ENCODE results near the gene KCTD2.
"Not testable (repeated sequence)": the region's sequence is repeated elsewhere in the genome, so short reads cannot be mapped to it uniquely, and the experiment has no call there.

Gene KCTD2, protein sequence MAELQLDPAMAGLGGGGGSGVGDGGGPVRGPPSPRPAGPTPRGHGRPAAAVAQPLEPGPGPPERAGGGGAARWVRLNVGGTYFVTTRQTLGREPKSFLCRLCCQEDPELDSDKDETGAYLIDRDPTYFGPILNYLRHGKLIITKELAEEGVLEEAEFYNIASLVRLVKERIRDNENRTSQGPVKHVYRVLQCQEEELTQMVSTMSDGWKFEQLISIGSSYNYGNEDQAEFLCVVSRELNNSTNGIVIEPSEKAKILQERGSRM

DNA sequence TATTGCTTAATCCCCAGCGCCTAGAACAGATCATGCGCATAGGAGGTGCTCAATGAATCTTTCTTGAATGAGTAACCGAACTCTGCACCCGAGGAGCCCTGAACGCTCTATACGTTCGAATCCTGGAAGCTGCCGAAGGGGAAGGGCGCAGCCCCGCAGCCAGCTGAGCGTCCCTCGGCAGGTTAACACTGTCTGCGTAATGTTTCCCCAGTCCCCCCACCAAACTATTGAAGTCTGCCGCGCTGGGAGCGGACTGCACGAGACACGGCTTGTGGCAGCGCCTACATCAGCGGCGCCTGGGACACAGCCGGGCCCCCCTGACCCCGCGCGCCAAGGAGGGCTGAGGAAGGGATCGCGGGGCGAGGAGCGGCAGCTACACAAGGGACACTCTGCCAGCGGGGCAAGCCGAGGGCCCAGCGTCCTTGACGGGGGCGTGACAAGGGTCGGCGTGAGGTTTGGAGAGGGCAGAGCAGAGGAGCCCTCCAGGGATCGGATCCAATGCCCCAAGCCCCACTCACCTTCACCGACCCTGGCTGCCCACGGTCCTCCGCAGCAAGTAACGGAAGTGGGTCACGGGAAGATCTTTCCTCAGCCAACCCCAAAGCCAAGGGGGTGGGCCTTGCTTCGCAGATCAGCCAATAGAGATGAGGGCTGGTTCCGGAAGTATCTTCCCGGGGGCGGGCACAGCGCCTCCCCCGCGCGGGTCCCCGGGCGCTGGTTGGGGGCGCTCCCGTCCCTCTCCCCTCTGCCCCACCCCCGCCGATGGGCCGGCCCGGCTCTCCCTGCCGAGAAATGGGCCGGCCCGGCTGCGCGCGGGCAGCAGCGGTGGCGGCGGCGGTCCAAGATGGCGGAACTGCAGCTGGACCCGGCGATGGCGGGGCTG is at the start of gene KCTD2, which contains the start of gene ATP5PD:
TSS of gene KCTD2 (plus strand) at position 819 of the 883 bp plus-strand sequence. CDS start at position 845, 26 bp downstream.
TSS of gene ATP5PD (minus strand) at position 563 of the 883 bp plus-strand sequence. CDS start 4,319 bp downstream, outside the sequence.
- peak; percentile 84 for DNase-seq (ENCODE audit: low read depth)

DNA sequence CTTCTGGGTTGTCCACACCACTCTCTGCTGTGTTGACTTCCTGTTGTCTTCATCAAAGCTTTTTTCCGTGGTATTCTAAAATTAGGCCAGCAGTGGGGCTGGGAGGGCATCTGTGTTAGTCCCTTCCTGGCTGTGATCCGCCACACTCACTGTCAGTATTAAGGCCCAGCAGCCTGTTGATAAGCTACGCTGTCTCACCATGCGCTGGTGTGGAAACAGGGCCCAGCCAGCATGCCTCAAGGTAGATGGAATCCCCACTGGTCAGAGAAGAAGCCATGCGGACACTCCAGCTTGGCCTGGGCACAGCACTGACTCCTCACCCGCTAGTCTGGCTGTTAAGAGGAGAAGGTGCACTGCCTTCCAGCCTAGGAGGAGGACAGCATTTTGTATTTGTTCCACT is 48.2 kb upstream of the KCTD2 start:
- DNase-seq (ENCODE audit: low read depth) = no peak

DNA sequence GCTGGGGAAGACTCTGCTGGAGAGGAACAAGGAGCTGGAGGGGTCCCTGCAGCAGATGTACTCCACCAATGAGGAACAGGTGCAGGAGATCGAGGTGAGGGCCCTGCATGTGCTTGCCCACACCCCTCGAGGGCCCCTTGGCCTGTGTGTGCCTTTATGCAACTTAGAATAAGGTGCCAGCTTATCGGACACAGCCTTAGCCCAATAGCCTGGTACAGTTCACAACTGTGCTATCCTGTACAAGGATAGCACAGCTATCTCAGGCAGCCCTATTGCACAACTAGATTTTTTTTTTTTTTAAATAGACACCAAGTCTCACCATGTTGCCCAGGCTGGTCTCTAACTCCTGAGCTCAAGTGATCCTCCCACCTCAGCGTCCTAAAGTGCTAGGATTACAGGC is 47.5 kb upstream of the KCTD2 start:
- no peak for DNase-seq (ENCODE audit: low read depth)

DNA sequence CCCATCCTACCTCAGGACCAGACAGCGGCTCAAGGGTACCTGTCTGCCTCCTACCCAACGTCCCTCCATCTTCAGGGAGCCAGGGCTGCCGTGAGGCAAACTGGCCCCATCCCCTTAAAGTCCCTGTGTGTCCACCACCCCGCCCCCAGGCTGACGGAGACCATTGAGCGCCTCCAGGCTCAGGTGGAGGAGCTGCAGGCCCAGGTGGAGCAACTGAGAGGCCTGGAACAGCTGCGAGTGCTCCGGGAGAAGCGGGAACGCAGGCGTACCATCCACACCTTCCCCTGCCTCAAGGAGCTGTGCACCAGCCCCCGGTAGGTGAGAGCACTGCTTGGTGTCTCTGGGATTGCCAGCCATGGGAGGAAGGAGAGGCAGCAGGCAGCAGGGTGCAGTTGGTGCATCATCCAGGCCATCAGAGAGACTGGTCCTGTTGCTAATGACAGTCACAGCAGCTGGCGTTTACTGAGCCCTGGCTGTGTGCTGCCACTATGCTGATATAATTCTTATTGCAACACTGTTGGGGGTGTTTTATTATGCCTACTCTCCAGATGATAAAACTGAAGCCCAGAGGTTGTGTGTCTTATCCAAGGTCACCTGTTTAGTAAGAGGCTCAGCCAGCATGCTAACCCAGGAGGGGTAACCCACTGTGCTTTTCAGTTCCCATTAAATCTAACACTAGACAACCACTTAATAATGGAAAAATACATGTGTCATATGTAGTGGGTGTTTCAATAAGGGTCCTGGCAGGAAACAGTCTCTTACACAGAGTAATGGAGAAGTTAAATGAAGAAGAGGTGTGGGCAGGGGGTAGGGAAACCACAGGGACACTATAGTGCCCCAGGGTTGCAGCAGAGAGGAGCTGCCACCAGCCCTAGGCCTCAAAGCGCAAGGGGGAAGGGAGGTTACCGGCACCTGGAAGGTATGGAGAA is 44.8 kb upstream of the KCTD2 start:
- DNase-seq (ENCODE audit: low read depth) = no peak

DNA sequence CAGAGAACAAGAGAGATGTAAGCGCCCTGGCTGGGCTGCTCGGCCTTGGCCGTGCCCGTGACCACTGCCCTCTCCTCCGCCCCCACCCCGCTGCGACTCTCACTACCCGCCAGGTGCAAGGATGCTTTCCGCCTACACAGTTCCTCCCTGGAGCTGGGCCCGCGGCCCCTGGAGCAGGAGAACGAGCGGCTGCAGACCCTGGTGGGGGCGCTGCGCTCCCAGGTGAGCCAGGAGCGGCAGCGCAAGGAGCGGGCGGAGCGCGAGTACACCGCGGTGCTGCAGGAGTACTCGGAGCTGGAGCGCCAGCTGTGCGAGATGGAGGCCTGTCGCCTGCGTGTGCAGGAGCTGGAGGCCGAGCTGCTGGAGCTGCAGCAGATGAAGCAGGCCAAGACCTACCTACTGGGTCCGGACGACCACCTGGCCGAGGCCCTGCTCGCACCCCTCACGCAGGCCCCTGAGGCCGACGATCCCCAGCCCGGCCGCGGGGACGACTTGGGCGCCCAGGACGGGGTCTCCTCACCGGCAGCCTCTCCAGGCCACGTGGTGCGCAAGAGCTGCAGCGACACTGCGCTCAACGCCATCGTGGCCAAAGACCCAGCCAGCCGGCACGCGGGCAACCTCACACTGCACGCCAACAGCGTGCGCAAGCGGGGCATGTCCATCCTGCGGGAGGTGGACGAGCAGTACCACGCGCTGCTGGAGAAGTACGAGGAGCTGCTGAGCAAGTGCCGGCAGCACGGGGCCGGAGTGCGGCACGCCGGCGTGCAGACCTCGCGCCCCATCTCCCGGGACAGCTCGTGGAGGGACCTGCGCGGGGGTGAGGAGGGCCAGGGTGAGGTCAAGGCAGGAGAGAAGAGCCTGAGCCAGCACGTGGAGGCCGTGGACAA is 43.7 kb upstream of the KCTD2 start:
- DNase-seq (ENCODE audit: low read depth) = no peak

DNA sequence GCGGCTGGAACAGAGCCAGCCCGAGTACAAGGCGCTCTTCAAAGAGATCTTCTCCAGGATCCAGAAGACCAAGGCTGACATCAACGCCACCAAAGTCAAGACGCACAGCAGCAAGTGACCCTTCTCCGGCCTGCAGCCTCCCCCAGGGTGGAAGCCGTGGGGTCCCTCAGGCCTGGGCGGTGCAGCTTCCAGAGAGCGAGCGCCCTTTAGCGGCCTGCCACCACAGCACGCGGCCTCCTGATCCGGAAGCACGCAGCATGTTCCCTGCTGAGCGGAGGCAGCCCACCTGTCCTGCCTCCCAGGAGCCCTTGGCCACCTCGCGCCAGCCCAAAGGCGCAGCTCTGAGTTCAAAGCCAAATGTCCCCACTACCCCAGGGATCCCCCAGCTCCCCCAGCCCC is 43.1 kb upstream of the KCTD2 start:
- DNase-seq (ENCODE audit: low read depth) = no peak

DNA sequence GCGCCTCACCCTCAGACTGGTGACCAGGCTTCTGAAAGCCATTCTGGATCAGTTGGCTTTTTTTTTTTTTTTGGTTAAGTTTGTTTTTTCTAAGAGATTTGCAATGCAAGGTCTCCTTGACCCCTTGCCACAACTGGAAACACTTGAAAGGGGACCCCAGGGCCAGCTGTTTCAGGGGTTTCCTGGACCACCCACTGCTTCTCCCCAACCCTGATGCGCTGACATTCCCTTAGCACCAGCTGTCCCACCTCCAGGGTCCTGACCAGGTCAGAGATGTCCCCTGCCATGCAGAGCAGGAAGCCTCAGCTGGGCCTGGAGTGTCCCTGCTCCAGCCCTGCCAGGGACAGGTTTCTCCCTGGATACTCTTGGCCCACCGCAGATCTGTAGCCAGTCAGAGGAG is 42.7 kb upstream of the KCTD2 start:
- DNase-seq (ENCODE audit: low read depth) = no peak

DNA sequence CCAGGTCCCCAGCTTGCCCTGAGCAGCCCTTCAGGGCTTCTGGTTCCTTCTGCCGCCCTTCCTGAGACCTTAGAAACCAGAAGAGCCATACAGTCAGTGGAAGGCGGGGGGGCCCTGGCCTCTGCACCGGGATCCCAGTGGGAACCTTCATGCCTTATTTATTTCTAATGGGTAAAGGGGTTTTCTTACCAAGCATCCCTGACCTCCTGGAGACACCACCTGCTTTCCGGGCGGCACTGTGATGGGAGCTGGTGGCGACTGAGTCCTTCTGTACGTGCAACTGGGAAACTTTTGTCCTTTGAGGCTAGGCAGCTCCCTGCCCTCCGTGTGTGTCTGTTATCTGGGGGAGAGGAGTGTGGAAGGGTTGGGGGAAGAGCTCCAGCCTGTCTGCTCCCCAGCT is 41.7 kb upstream of the KCTD2 start:
- no peak for DNase-seq (ENCODE audit: low read depth)

DNA sequence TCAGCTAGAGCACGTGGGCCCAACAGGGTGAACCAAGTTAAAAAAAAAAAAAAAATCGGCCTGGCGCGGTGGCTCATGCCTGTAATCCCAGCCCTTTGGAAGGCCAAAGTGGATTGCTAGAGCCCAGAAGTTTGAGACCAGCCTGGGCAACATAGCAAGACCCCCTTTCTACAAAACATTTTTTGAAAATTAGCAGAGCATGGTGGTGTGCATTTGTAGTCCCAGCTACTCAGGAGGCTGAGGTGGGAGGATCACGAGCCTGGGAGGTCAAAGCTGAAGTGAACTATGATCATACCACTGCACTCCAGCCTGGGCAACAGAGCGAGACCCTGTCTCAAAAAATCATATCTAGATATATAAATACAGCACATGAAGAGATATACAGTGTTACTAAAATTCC is 40.9 kb upstream of the KCTD2 start:
- DNase-seq (ENCODE audit: low read depth) = not testable (repeated sequence)

DNA sequence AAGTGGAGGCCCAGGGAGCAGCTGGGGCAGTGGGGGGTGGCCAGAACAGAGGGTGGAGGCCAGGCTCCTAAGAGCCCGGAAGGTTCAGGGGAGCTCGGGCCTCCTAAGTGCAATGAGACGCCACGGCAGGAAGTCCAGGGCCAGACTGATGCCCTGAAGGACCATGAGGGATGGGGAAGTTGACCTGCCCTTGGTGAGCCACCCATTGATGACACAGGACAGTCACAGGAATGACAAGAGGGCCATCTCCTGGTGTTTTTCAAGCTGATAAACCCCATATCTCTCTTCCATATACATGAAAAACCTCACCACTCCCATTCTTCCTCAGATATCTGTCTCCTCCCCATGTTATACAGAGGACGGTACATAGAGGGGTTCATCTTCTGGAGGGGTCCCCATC is 40.4 kb upstream of the KCTD2 start:
- DNase-seq (ENCODE audit: low read depth) = no peak

DNA sequence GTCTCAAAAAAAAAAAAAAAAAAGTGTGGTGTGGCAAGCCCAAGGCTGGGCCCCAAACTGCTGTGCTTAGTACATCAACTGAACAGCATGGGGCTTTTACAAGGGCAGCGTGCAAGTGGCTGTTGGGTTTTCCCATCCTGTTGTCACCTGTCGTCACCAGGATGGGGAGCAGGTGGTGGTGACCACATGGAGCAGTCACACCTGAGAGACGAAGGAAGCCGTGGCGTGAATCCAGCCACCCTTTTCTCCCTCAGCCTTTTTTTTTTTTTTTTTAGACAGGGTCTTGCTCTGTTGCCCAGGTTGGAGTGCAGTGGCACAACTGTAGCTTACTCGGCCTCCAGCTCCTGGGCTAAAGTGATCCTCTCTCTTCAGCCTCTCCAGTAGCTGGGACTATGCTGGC is 38.7 kb upstream of the KCTD2 start:
- no peak for DNase-seq (ENCODE audit: low read depth)

DNA sequence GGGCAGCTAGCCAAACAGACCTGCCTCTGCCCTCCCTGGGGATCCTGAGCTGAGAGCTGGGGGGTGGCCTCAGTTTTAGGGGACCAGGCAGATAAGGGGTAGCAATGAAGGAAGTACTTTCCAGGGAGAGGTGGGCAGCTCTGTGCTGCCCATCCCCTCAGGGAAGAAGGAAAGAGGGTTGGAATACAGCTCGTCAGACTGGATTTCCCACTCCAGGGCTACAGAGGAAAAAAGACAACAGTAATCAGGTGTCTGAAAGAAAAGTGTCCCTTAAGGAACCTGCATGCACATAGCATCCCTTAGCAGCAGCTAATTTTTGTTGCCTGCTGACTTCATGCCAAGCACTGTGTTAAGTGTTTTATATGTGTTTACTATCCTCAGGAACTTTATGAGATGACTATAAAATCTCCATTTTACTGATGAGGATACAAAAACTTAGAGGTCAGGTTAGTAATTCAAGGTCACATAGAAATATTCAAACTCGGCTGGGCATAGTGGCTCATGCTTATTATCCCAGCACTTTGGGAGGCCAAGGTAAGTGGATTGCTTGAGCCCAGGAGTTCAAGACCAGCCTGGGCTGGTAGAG is 37.8 kb upstream of the KCTD2 start:
- no peak for DNase-seq (ENCODE audit: low read depth)

DNA sequence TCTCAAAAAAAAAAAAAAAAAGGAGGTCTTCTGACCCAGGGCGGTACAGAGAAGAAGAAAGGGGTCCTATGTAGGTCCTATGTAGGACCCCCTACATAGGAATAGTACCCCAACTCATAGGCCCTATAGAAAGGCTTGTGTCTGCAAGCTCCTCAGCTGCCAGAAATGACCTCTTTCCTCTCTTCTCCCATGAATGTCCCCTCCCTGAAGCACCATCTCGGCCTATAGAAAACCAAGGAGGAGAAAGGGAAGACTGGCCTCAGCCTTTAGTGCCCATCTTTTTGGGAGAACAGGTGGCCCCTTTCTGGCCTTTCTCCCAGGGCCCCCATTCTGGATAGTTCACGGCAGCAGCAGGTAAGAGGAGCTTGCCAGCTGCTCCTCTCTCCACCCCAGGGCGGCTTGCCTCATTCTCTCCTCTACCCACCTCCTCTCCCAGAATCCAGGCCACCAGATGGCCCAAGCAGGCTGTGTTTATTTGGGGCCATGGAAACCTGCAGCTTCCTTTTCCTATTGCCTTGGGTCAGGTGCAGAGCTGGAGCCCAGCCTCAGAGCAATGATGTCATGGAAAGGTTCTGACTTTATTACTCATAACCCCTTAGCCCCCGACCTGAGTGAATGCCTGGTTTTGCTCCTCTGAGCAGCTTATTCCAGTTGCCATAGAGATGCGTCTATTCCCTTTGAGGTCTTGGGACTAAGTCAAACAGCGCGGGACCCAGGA is 36.2 kb upstream of the KCTD2 start:
- DNase-seq (ENCODE audit: low read depth) = no peak

DNA sequence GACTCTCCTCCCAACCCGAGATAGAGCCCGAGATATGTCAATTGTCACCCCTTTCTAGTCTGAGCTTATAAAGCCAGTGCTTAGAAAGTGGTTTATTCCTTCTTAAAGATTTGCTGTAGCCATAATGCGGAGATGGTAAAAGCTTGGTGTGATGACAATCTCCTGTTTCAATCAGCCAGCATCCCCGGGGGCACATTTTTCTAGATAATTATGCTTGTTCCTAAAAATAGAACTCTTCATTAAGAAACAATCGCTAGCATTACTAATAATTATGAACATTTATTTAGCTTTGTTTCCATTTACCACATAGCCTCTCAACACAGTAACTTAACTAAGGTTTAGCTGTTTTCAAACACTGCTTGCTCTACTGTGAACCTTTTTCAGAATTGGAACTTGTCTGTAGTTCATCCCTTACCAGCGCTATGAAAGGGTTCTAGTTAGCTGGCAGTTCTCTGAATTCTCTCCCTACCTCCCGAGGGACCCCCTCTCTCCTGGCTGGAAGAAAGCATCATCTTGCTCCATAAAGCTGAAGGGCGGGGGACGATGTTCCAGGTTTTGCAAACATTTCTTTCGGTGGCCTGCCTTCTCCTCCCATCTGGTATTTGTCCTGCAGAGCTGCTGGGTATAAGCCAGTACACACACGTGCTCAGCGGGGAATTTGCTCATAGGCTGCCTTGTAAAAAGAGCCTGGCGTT is 35.5 kb upstream of the KCTD2 start:
- DNase-seq (ENCODE audit: low read depth) = no peak

DNA sequence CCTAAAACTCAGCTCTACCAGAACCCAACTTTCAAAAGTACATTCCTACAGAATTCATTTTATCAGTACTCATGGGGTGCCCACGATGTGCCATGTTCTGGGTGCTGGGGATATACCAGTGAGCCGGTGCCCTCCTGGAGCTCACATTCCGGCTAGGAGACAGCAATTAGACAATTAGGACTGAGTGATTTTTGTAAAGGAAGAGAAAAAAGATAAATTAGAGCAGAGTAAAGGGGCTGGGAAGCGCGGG is 35.0 kb upstream of the KCTD2 start:
- DNase-seq (ENCODE audit: low read depth) = no peak

DNA sequence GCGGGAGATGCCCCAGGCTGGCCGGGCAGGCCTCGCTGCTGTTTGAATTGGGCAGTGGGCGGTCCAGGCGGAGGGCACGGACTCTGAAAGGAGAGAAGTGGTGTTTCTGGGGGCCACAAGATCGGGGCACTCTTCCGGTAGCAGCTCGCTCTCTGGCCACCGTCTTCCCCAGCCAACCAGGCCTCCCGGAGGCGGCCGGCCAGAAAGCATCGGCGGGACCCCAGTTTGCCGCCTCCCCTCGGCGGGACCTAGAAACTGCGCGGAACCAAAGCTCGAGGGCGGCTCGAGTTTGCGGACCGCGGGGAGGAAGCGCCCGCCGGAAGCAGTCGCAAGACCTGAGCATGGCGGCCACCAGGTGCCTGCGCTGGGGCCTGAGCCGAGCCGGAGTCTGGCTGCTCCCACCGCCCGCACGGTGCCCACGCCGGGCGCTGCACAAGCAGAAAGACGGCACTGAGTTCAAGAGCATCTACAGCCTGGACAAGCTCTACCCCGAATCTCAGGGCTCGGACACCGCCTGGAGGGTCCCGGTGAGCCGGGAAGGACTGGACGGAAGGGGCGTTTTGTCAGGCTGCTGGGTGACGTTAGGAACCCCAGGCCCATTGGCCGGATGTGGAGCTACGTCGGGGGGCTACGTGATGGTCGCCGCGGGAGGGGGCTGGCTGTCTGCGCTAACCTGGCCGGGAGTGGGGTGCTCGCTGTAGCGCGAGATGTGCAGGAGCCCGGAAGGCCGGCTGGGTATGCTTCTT is 34.5 kb upstream of the KCTD2 start, which contains the start of gene MRPL58:
TSS of gene MRPL58 (plus strand) at position 325 of the 746 bp plus-strand sequence. CDS start at position 342, 17 bp downstream.
- DNase-seq (ENCODE audit: low read depth) = peak; percentile 49

DNA sequence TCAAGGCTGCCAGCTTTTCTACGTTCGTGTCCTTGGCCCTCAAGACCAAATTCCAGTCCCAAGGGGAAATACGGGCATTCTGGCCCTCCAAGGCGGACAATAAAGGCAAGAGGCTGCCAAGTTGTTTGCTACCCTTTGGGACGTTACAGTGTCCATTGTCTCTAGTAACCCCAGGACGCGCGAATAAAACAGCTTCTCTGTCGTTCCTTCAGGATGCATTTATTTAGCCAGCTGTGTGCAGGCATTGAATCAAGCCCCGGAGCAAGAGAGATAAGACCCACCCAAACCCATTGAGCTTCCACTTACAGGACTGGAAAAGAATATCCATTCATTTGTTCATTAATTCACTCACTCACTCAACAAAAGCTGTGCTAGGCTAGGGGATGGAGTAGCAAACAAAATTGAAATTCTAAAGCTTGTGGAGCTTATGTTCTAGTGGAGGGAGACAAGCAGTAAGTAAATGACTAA is 33.9 kb upstream of the KCTD2 start:
- no peak for DNase-seq (ENCODE audit: low read depth)

DNA sequence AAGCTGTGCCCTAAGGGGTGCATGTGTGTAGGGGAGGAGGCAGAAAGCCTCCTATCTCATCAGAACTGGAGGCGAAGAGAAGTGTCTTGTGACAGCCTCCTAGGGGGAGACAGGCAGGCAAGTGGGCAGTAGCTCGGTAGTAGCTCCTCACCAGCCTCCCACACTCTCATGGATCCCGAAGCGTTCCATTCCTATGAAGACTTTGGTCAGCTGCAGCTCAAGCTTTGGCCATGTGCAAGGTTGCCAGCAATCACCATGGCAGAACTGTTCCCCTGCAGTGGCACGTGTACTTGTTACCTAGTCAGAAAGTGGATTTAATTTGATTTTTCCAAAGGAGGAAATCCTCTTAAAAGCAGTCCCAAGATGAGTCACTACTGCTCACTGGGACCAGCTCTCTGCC is 27.9 kb upstream of the KCTD2 start:
- DNase-seq (ENCODE audit: low read depth) = no peak

DNA sequence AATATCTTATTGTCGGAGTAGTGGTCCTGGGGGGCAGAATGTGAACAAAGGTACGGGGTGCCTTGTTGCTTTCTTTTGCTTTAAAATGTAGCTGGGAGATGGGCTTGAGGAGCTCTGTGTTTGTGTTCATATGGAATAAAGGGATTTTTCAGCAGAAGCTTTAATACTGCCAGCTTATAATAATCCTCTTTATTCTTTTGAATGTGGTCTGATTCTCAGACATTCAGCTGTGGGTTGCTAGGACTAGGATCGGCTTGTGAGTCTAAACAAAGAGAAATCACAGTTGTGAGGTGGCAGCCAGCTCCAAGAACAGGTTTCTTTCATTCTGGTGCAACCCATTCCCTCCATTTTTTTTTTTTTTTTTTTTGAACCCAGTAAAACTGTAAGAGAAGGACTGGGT is 27.3 kb upstream of the KCTD2 start:
- no peak for DNase-seq (ENCODE audit: low read depth)
